ENCODE measurements around the gene CHST11.

DNA sequence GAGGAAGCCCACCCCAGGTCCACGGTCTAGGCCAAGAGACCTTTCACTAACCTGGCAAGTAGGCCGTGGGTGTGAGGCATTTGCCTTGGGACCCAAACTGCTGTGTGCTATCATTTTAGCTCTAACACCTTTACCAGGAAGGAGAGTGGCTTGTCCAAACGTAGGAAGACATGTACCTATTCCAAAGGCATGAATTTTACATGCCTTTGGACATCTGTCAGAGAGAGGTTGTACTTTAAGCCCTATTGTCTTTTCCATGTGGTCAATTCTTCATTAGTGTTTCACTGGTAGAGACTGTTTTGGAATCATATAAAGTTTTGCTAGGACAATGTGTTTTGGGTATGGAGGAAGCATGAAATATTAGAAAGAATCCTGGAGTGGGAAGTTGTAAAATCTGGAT is 352.5 kb downstream of the CHST11 start:
- TF ChIP-seq, protein P1, sequence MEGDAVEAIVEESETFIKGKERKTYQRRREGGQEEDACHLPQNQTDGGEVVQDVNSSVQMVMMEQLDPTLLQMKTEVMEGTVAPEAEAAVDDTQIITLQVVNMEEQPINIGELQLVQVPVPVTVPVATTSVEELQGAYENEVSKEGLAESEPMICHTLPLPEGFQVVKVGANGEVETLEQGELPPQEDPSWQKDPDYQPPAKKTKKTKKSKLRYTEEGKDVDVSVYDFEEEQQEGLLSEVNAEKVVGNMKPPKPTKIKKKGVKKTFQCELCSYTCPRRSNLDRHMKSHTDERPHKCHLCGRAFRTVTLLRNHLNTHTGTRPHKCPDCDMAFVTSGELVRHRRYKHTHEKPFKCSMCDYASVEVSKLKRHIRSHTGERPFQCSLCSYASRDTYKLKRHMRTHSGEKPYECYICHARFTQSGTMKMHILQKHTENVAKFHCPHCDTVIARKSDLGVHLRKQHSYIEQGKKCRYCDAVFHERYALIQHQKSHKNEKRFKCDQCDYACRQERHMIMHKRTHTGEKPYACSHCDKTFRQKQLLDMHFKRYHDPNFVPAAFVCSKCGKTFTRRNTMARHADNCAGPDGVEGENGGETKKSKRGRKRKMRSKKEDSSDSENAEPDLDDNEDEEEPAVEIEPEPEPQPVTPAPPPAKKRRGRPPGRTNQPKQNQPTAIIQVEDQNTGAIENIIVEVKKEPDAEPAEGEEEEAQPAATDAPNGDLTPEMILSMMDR (IDR thresholded peaks at IDR 0.05): no peak
- no peak for TF ChIP-seq POLR2A (IDR thresholded peaks at IDR 0.05)
